Esophagus muscularis mucosa (tissue), 4 donors: ENCODE data around the gene ST6GAL1. TPM values are rescaled to one million over a fixed set of nuclear protein-coding genes. Genes with fewer than 3 reads are reported as not detected.

Source experiments
- DNase-seq: peaks from one replicate; pipeline ENCODE4 v3.0.0-alpha.2; 2017; ENCODE audit errors: extremely low spot score
- H3K27ac ChIP-seq, 4 donors: fragments of 200-600 bp; sonication (generic); replicated peaks in 1 of 4; 1 replicate in 3 of 4; 2 replicates in 1 of 4; pipeline ENCODE4 v1.5.1; 2016 to 2019; ENCODE audit warnings: mild to moderate bottlenecking in 1 of 4
- H3K27me3 ChIP-seq, 4 donors: fragments of 200-600 bp; sonication (generic); one replicate each; pipeline versions ENCODE4 v1.5.1 to v1.6.0; 2016 to 2019
- H3K36me3 ChIP-seq, 4 donors: fragments of 200-600 bp; sonication (generic); one replicate each; pipeline ENCODE4 v1.5.1; 2016 to 2019
- H3K4me1 ChIP-seq, 4 donors: fragments of 200-600 bp; sonication (generic); one replicate each; pipeline ENCODE4 v1.5.1; 2016 to 2019
- H3K4me3 ChIP-seq, 4 donors: fragments of 200-600 bp; sonication (generic); 1 replicate in 2 of 4; 2 replicates in 2 of 4; pipeline ENCODE4 v1.5.1; 2016 to 2019; ENCODE audit warnings: mild to moderate bottlenecking in 4 of 4, moderate library complexity in 1 of 4
- H3K9me3 ChIP-seq, 4 donors: fragments of 200-600 bp; sonication (generic); 1 replicate in 3 of 4; 2 replicates in 1 of 4; pipeline ENCODE4 v1.5.1; 2016 to 2019
- EP300 ChIP-seq: sonication (generic); formaldehyde crosslinking; IDR thresholded peaks from one replicate; pipeline ENCODE4 v1.6.1; 2017; ENCODE audit warnings: antibody characterized with exemption
- POLR2A ChIP-seq: fragments of 450-650 bp; IDR thresholded peaks from one replicate; pipeline ENCODE4 v1.6.1; 2017; ENCODE audit warnings: antibody characterized with exemption, moderate library complexity, mild to moderate bottlenecking, low read depth
- POLR2AphosphoS5 ChIP-seq, 2 donors: sonication (generic); formaldehyde crosslinking; IDR thresholded peaks; one replicate each; pipeline ENCODE4 v1.6.1; 2017; ENCODE audit warnings: antibody characterized with exemption in 2 of 2
- WGBS: methylation state at CpG from one replicate; pipeline ENCODE4 v1.1.5; 2018; 5-methylcytosine and 5-hydroxymethylcytosine counted together
- intact Hi-C: fragments of 100-400 bp; cut with DNase I; formaldehyde crosslinking; loops from one replicate; pipeline ENCODE4 v1.15.1; 2023
- total RNA-seq, 4 donors: library from RNA; depleted of rRNA; stranded (reverse); fragments of >200 nt; gene quantifications; one replicate each; pipeline versions ENCODE4 v1.1.0 to v1.2.1, GENCODE V29; 2016
- TF ChIP-seq, protein P1 (sequence below), 3 experiments: fragments of 200-600 bp in 2 of 3; fragments of 450-650 bp in 1 of 3; sonication (generic) in 2 of 3; IDR thresholded peaks; one replicate each; pipeline ENCODE4 v1.5.1; 2017 to 2019; ENCODE audit warnings: antibody characterized with exemption in 3 of 3, mild to moderate bottlenecking in 2 of 3, moderate library complexity in 1 of 3

Gene ST6GAL1
- total RNA-seq, 4 donors from 2014 or later = 15.4 to 29.6 (median 24.4) TPM

DNA sequence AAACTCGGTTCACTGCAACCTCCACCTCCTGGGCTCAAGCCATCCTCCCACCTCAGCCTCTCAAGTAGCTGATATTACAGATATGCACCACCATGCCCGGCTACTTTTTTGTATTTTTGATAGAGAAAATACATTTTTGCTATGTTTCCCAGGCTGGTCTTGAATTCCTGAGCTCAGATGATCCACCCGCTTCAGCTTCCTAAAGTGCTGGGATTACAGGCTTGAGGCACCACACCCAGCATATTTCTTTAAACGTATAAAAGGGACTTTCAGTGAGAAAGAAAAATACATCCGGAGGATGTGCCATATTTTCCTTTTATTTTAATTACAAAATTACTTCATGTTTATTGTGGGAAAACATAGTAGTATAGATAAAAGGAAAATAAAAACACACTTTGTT, 153.8 kb downstream of the ST6GAL1 start:
- no peak overlapping the region for H3K27ac ChIP-seq
- peaks cover 0 to 9% (median 3%) of the 10 kb centered on the region in 4 donors for H3K4me1 ChIP-seq
- intact Hi-C loops = no loop called here
- H3K4me3 ChIP-seq = no peak overlapping the region
- H3K36me3 ChIP-seq = peaks cover 0 to 1% (median 0%) of the 10 kb centered on the region in 4 donors
- 73% methylated on average over 5 of the region's 5 CpGs for WGBS
- H3K27me3 ChIP-seq = no peaks in the 10 kb centered on the region
- no peak for DNase-seq
- TF ChIP-seq POLR2AphosphoS5 (IDR thresholded peaks at IDR 0.05) = no peak
- TF ChIP-seq, protein P1, sequence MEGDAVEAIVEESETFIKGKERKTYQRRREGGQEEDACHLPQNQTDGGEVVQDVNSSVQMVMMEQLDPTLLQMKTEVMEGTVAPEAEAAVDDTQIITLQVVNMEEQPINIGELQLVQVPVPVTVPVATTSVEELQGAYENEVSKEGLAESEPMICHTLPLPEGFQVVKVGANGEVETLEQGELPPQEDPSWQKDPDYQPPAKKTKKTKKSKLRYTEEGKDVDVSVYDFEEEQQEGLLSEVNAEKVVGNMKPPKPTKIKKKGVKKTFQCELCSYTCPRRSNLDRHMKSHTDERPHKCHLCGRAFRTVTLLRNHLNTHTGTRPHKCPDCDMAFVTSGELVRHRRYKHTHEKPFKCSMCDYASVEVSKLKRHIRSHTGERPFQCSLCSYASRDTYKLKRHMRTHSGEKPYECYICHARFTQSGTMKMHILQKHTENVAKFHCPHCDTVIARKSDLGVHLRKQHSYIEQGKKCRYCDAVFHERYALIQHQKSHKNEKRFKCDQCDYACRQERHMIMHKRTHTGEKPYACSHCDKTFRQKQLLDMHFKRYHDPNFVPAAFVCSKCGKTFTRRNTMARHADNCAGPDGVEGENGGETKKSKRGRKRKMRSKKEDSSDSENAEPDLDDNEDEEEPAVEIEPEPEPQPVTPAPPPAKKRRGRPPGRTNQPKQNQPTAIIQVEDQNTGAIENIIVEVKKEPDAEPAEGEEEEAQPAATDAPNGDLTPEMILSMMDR (IDR thresholded peaks at IDR 0.05) = no peak
- peaks cover 0 to 21% (median 16%) of the 10 kb centered on the region in 4 donors for H3K9me3 ChIP-seq

DNA sequence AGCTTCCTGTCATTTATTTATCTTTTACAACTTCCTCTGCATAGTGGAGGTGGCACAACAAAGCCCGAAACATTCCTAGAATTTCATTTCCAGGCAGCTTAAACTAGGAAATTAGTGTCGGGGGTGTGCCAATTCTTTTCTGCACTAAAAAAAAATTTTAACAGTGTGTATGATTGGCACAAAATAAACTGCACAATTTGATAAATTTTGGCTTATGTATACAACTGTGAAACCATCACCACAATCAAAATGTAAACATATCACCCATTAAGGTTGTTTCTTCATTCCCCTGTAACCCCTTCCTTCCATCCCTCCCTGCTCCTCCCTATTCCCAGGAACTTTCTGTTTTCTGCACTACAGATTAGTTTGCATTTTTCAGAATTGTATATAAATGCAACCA, 154.3 kb downstream of the ST6GAL1 start:
- Histone ChIP-seq H3K9me3 (peaks cover 0 to 21% (median 18%) of the 10 kb centered on the region in 4 donors), H3K4me3 (no peak overlapping the region), H3K27me3 (no peaks in the 10 kb centered on the region), H3K36me3 (no peaks in the 10 kb centered on the region), H3K4me1 (peaks cover 0 to 9% (median 3%) of the 10 kb centered on the region in 4 donors), H3K27ac (no peak overlapping the region)
- no peak for TF ChIP-seq POLR2AphosphoS5 (IDR thresholded peaks at IDR 0.05)
- no peak for TF ChIP-seq POLR2A
- no peak for TF ChIP-seq EP300
- TF ChIP-seq, protein P1 (IDR thresholded peaks at IDR 0.05) = no peak
- 49% methylated on average over 2 of the region's 2 CpGs for WGBS
- no peak for DNase-seq
- intact Hi-C loops = no loop called here

DNA sequence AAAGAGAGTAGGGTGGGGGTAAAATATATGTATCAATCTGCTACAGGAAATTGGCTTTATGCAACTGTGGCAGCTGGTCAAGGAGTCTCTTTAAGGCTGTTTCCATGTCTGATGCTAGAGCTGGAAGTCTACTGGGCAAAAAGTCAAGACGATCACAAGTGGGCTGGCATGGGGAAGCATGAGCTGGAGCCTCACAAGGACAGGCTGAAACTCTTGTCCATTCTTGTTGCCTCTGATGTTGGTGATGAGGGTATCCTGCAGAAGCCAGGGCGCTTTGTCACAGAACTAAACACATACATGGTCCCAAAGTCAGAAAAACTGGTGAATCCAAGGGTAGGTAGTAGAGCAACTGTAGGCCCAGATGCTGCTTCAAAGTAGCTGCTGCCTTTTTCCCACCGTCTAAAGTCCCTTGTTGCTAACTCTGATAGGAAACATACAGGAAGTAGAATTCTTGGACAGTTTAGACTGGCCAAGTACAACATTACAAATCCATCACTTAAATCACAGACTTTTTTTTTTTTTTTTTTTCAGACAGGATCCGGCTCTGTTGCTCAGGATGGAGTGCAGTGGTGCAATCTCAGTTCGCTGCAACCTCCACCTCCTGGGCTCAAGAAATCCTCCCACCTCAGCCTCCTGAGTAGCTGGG, 154.8 kb downstream of the ST6GAL1 start:
- Histone ChIP-seq H3K4me1 (peaks cover 0 to 9% (median 3%) of the 10 kb centered on the region in 4 donors), H3K27ac (no peak overlapping the region), H3K27me3 (no peaks in the 10 kb centered on the region), H3K4me3 (no peak overlapping the region), H3K36me3 (no peaks in the 10 kb centered on the region), H3K9me3 (peaks cover 0 to 22% (median 20%) of the 10 kb centered on the region in 4 donors)
- no peak for TF ChIP-seq POLR2AphosphoS5 (IDR thresholded peaks at IDR 0.05)
- TF ChIP-seq EP300 = no peak
- TF ChIP-seq POLR2A = no peak
- TF ChIP-seq, protein P1 (IDR thresholded peaks at IDR 0.05) = no peak
- intact Hi-C loops = no loop called here
- no peak for DNase-seq
- 78% methylated on average over 5 of the region's 5 CpGs for WGBS

DNA sequence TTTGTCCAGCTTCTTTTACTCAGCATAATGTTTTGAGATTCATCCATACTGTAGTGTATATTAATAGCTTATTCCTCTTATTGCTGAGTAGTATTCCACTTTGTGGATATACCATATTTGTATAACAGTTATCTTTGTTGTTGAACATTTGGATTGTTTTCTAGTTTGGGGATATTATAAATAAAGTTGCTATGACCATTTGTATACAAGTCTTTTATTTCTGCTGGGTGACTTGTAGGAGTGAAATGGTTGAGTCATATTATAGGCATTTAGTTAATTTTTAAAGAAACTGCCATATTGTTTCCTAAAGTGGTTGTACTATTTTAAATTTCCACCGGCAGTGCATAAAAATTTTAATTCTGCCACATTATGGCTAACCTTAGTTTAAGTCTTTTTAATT, 155.6 kb downstream of the ST6GAL1 start:
- Histone ChIP-seq H3K9me3 (peaks cover 0 to 23% (median 20%) of the 10 kb centered on the region in 4 donors), H3K4me1 (peaks cover 0 to 9% (median 3%) of the 10 kb centered on the region in 4 donors), H3K36me3 (no peaks in the 10 kb centered on the region), H3K27ac (no peak overlapping the region), H3K27me3 (no peaks in the 10 kb centered on the region), H3K4me3 (no peak overlapping the region)
- DNase-seq = no peak
- 96% methylated on average over 1 of the region's 1 CpG for WGBS
- TF ChIP-seq POLR2A (no peak), EP300 (no peak), POLR2AphosphoS5 (IDR thresholded peaks at IDR 0.05) (no peak)
- TF ChIP-seq, protein P1 (IDR thresholded peaks at IDR 0.05) = no peak
- intact Hi-C loops = no loop called here

DNA sequence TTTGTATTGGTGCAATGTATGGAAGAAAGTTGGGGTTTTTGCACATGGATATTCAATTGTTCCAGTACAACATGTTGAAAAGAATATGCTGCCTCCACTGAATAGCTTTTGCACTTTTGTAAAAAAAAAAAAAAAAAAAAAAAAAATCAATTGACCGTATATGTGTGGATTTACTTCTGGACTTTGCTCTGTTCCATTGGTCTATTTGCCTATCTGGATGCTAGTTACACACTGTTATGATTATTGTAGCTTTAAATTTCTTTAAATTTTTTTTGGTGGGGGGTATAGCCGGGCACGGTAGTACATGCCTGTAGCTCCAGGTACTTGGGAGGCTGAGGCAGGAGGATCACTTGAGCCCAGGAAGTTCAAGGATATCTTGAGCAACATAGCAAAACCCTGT, 156.5 kb downstream of the ST6GAL1 start:
- Histone ChIP-seq H3K4me3 (no peak overlapping the region), H3K27me3 (no peaks in the 10 kb centered on the region), H3K36me3 (no peaks in the 10 kb centered on the region), H3K4me1 (peaks cover 0 to 9% (median 3%) of the 10 kb centered on the region in 4 donors), H3K27ac (no peak overlapping the region), H3K9me3 (peaks cover 0 to 23% (median 20%) of the 10 kb centered on the region in 4 donors)
- TF ChIP-seq POLR2A (no peak), POLR2AphosphoS5 (IDR thresholded peaks at IDR 0.05) (no peak), EP300 (no peak)
- TF ChIP-seq, protein P1 (IDR thresholded peaks at IDR 0.05) = no peak
- intact Hi-C loops = no loop called here
- WGBS = 82% methylated on average over 3 of the region's 3 CpGs
- DNase-seq = no peak
